ENCODE data around the gene GRM7.

Gene GRM7

GRCh38 chr3:7781395-7781794 is 920.5 kb downstream of the GRM7 start:
- no peak overlapping the region for H3K4me3 ChIP-seq (ENCODE audit: control insufficient read depth, low read depth, low read length)
- TF ChIP-seq CTCF (IDR thresholded peaks at IDR 0.05; ENCODE audit: control insufficient read depth, insufficient read depth, low read depth, low read length, missing control alignments): no peak
- no peak for DNase-seq (ENCODE audit: low read depth)

- H3K4me3 ChIP-seq (ENCODE audit: control insufficient read depth, low read depth, low read length): no peak overlapping the region
- no peak for TF ChIP-seq CTCF (IDR thresholded peaks at IDR 0.05; ENCODE audit: control insufficient read depth, insufficient read depth, low read depth, low read length, missing control alignments)
- DNase-seq (ENCODE audit: low read depth): no peak
Observed at GRCh38 chr3:7787871-7788828, 927.2 kb downstream of the GRM7 start.

DNA sequence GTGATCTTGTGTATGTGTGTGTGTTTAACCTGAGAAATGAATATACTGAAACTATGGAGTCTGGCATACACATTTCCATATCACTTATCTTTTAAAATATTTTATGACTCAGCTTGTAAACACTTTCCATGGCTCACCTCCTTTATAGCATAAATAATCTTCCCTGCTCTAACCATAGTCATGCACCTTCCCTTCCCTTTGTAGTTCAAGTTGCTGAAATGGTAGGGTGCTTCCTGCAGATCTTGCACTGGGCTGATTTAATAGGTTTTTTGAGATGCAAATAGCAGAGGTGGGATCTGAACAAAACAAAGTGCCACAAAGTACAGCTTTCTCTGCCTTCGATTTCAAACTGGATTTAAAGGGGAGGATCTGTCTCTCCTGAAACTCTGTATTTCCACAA is 928.0 kb downstream of the GRM7 start:
- DNase-seq (ENCODE audit: low read depth): no peak
- H3K4me3 ChIP-seq (ENCODE audit: control insufficient read depth, low read depth, low read length): no peak overlapping the region
- no peak for TF ChIP-seq CTCF (IDR thresholded peaks at IDR 0.05; ENCODE audit: control insufficient read depth, insufficient read depth, low read depth, low read length, missing control alignments)

DNA sequence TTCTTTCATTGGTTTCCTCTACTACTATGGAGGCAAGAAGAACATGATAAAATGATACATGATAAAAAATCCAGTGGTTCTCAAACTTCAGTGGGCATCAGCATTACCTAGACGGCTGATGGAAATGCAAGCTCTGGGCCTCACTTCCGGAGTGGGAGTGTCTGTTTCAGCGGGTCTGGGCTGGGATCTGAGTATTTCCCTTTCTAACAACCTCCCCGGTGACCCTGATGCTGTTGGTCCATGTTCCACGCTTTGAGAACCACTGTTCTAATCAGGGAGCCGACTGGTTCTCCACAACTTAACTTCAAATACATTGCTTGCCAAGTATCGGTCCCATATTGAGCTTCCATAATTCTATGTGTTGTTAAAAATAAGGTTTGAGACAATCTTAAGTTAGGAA is 928.4 kb downstream of the GRM7 start:
- no peak overlapping the region for H3K4me3 ChIP-seq (ENCODE audit: control insufficient read depth, low read depth, low read length)
- DNase-seq (ENCODE audit: low read depth): no peak
- no peak for TF ChIP-seq CTCF (IDR thresholded peaks at IDR 0.05; ENCODE audit: control insufficient read depth, insufficient read depth, low read depth, low read length, missing control alignments)

DNA sequence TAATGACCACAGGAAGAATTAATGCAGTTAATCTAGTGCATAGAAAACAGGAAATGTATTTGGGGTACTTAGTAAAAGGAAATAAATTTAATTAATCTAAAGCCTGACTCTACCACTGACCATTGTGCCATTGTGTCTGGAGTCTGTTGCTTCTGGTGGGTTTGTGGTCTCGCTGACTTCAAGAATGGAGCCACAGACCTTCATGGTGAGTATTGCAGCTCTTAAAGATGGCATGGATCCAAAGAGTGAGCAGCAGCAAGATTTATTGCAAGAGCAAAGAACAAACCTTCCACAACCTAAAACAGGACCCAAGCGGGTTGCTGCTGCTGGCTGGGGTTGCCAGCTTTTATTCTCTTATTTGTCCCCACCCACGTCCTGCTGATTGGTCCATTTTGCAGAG is 929.2 kb downstream of the GRM7 start:
- no peak for TF ChIP-seq CTCF (IDR thresholded peaks at IDR 0.05; ENCODE audit: control insufficient read depth, insufficient read depth, low read depth, low read length, missing control alignments)
- no peak for DNase-seq (ENCODE audit: low read depth)
- no peak overlapping the region for H3K4me3 ChIP-seq (ENCODE audit: control insufficient read depth, low read depth, low read length)
